ENCODE data around the gene OTOG. TPM values are rescaled to one million over a fixed set of nuclear protein-coding genes. Genes with fewer than 3 reads are reported as not detected.

OTOG gene
- total and polyA plus RNA-seq, 2 experiments from 2014 or later, result not detected

DNA sequence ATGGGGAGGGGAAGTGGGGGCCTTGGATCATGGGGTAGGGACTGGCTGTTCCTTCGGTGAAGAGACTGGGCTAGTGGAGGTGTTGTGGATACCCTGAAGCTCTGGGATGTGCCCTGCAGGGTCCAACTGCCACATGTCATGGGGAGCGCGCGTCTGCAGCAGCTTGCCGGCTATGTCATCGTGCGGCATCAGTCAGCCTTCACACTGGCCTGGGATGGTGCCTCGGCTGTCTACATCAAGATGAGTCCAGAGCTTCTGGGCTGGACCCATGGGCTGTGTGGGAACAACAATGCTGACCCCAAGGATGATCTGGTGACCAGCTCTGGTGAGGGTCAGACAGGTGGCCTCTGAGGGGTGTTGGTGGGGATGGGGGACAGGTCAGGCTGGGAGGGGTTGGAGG, 9.9 kb downstream of the OTOG start:
- H3K36me3 ChIP-seq (ENCODE audit: low read depth), result no peaks in the 10 kb centered on the region
- 0 out of 2 replicates have a peak, but pooled peaks cover 15% of the 10 kb centered on the region for H3K27me3 ChIP-seq (replicated peaks; ENCODE audit: insufficient read depth)
- no peaks in the 10 kb centered on the region for H3K9me3 ChIP-seq (ENCODE audit: low read depth)
- no peaks in the 10 kb centered on the region for H3K9me2 ChIP-seq (ENCODE audit: insufficient read depth)
- H3K27ac ChIP-seq, result no peak overlapping the region
- no peak overlapping the region for H2AFZ ChIP-seq
- H3K4me2 ChIP-seq (ENCODE audit: unreplicated experiment), result no peak overlapping the region
- H4K20me1 ChIP-seq (ENCODE audit: insufficient read depth), result no peaks in the 10 kb centered on the region
- no peak overlapping the region for H3K9ac ChIP-seq
- no peaks in the 10 kb centered on the region for H3K79me2 ChIP-seq (ENCODE audit: insufficient read depth)
- DNase-seq, result no peak
- no peaks in the 10 kb centered on the region for H3K4me1 ChIP-seq (ENCODE audit: insufficient read depth)
- TF ChIP-seq EZH2phosphoT487 (IDR thresholded peaks at IDR 0.05; ENCODE audit: insufficient read depth, low read depth) (no peak), EZH2 (IDR thresholded peaks at IDR 0.05; ENCODE audit: insufficient read depth, poor library complexity, severe bottlenecking) (no peak)
- 78 to 84% methylated on average over 8 of the region's 8 CpGs for WGBS, 2 experiments (ENCODE audit: low coverage in 1 of 2, low lambda C conversion rate in 2 of 2, missing lambda C conversion rate in 2 of 2)
- in situ Hi-C loops (cut with MboI), result no loop called here
- no peak overlapping the region for H3K4me3 ChIP-seq
- H3F3A ChIP-seq (ENCODE audit: insufficient read depth), result no peaks in the 10 kb centered on the region

DNA sequence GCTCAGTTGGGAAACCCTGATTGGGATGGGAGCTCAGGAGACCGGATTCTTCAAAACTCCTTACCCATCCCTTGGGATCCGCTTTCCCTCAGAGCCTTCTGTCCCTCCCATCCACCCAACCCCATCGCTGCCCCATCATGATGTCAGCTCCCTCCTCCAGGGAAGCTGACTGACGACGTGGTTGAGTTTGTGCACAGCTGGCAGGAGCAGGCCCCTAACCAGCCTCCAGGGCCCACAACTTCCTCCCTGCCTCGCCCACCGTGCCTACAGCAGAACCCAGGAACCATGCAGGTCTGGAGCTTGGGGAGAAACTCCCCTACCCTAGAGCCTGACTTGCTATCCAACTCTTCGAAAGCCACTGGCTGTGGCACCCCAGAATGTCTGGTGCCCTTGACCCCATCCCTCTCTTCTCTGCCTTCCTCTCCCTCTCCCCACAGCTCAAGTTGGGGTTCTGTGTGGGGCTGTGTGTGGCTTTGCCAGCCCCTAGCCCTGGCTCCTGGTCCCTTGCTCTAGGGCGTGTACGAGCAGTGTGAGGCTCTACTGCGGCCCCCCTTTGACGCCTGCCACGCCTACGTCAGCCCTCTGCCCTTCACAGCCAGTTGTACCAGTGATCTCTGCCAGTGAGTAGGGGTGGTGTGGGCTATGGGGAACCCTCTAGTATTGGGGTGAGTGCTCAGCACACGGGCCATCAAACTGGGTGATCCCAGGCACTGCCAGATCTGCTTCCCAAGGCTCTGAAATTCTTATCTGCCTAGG, 11.1 kb downstream of the OTOG start:
- Histone ChIP-seq H3K9ac (no peak overlapping the region), H3K9me3 (ENCODE audit: low read depth) (no peaks in the 10 kb centered on the region), H3K4me2 (ENCODE audit: unreplicated experiment) (no peak overlapping the region), H3K4me1 (ENCODE audit: insufficient read depth) (no peaks in the 10 kb centered on the region), H3F3A (ENCODE audit: insufficient read depth) (no peaks in the 10 kb centered on the region), H3K27ac (no peak overlapping the region), H3K36me3 (ENCODE audit: low read depth) (no peaks in the 10 kb centered on the region), H3K79me2 (ENCODE audit: insufficient read depth) (no peaks in the 10 kb centered on the region), H2AFZ (no peak overlapping the region), H3K9me2 (ENCODE audit: insufficient read depth) (no peaks in the 10 kb centered on the region), H4K20me1 (ENCODE audit: insufficient read depth) (no peaks in the 10 kb centered on the region), H3K4me3 (no peak overlapping the region), H3K27me3 (replicated peaks; ENCODE audit: insufficient read depth) (0 out of 2 replicates have a peak, but pooled peaks cover 15% of the 10 kb centered on the region)
- in situ Hi-C loops (cut with MboI), result no loop called here
- no peak for DNase-seq
- 50 to 58% methylated on average over 15 of the region's 15 CpGs for WGBS, 2 experiments (ENCODE audit: low coverage in 1 of 2, low lambda C conversion rate in 2 of 2, missing lambda C conversion rate in 2 of 2)
- TF ChIP-seq EZH2phosphoT487 (IDR thresholded peaks at IDR 0.05; ENCODE audit: insufficient read depth, low read depth), result no peak
- TF ChIP-seq EZH2 (IDR thresholded peaks at IDR 0.05; ENCODE audit: insufficient read depth, poor library complexity, severe bottlenecking), result no peak

DNA sequence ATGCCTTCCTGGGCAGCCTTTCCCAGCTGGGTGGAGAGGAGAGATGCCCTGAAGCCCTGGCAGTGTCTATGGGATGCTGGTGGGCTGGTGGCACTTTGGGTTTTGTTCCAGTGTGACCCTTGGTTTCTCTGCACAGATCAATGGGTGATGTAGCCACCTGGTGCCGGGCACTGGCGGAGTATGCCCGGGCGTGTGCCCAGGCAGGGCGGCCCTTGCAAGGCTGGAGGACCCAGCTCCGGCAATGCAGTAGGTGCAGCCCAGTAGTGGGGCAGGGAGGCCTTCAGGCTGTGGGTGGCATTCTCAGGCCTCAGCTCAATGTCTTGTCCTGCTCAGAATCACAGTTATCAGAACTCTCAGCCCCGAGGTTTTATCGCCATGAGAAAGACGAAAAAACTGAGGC, 11.9 kb downstream of the OTOG start:
- Histone ChIP-seq H3K4me3 (no peak overlapping the region), H3K4me2 (ENCODE audit: unreplicated experiment) (no peak overlapping the region), H3K9ac (no peak overlapping the region), H3K36me3 (ENCODE audit: low read depth) (no peaks in the 10 kb centered on the region), H3K79me2 (ENCODE audit: insufficient read depth) (no peaks in the 10 kb centered on the region), H4K20me1 (ENCODE audit: insufficient read depth) (no peaks in the 10 kb centered on the region), H2AFZ (no peak overlapping the region), H3K9me2 (ENCODE audit: insufficient read depth) (no peaks in the 10 kb centered on the region), H3F3A (ENCODE audit: insufficient read depth) (no peaks in the 10 kb centered on the region), H3K9me3 (ENCODE audit: low read depth) (no peaks in the 10 kb centered on the region), H3K4me1 (ENCODE audit: insufficient read depth) (no peaks in the 10 kb centered on the region), H3K27ac (no peak overlapping the region), H3K27me3 (replicated peaks; ENCODE audit: insufficient read depth) (0 out of 2 replicates have a peak, but pooled peaks cover 12% of the 10 kb centered on the region)
- TF ChIP-seq EZH2phosphoT487 (IDR thresholded peaks at IDR 0.05; ENCODE audit: insufficient read depth, low read depth) (no peak), EZH2 (IDR thresholded peaks at IDR 0.05; ENCODE audit: insufficient read depth, poor library complexity, severe bottlenecking) (no peak)
- WGBS, 2 experiments (ENCODE audit: low coverage in 1 of 2, low lambda C conversion rate in 2 of 2, missing lambda C conversion rate in 2 of 2), result 66 to 68% methylated on average over 9 of the region's 9 CpGs
- in situ Hi-C loops (cut with MboI), result no loop called here
- DNase-seq, result no peak

DNA sequence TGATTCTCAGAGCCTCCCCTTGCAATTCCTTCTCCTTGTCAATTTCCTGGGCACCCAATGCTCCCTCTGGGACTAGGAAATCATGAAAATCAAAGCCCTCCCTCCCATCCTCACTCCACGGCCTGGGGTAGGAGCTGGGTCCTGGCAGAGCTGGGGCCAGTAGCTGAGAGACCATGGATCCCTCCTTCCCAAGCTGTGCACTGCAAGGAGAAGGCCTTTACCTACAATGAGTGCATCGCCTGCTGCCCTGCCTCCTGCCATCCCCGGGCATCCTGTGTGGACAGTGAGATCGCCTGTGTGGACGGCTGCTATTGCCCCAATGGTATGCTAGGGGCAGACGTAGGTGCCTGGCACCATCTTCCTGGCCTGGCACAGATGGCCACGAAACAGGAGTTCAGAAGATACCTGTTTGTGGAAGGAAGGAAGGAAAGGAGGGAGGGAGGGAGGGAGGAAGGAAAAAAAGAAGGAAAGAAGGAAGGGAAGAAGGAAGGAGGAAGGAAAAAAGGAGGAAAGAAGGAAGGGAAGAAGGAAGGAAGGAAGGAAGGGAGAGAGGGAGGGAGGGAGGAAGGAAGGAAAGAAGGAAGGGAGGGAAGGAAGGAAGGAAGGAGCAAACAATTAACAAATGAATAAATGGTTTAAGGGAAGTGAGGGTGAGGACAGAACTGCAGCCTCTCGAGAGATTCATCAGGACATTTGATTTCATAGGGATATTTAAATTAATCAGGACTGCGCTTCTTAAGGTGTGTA, 12.5 kb downstream of the OTOG start:
- DNase-seq, result no peak
- Histone ChIP-seq H4K20me1 (ENCODE audit: insufficient read depth) (no peaks in the 10 kb centered on the region), H3K27me3 (replicated peaks; ENCODE audit: insufficient read depth) (0 out of 2 replicates have a peak, but pooled peaks cover 12% of the 10 kb centered on the region), H3K27ac (no peak overlapping the region), H3K9me3 (ENCODE audit: low read depth) (no peaks in the 10 kb centered on the region), H3K9ac (no peak overlapping the region), H3F3A (ENCODE audit: insufficient read depth) (no peaks in the 10 kb centered on the region), H3K4me3 (no peak overlapping the region), H2AFZ (no peak overlapping the region), H3K9me2 (ENCODE audit: insufficient read depth) (no peaks in the 10 kb centered on the region), H3K4me1 (ENCODE audit: insufficient read depth) (no peaks in the 10 kb centered on the region), H3K36me3 (ENCODE audit: low read depth) (no peaks in the 10 kb centered on the region), H3K4me2 (ENCODE audit: unreplicated experiment) (no peak overlapping the region), H3K79me2 (ENCODE audit: insufficient read depth) (no peaks in the 10 kb centered on the region)
- in situ Hi-C loops (cut with MboI), result no loop called here
- 50 to 55% methylated on average over 9 of the region's 9 CpGs for WGBS, 2 experiments (ENCODE audit: low coverage in 1 of 2, low lambda C conversion rate in 2 of 2, missing lambda C conversion rate in 2 of 2)
- TF ChIP-seq EZH2 (IDR thresholded peaks at IDR 0.05; ENCODE audit: insufficient read depth, poor library complexity, severe bottlenecking) (no peak), EZH2phosphoT487 (IDR thresholded peaks at IDR 0.05; ENCODE audit: insufficient read depth, low read depth) (no peak)

Data from GM23248 (cell line).